Osteocyte (in vitro differentiated cells): ENCODE measurements around the gene PIP4K2A. TPM values are rescaled to one million over a fixed set of nuclear protein-coding genes. Genes with fewer than 3 reads are reported as not detected.

Source experiments
- DNase-seq: peaks from one replicate; pipeline ENCODE4 v3.0.0; 2021; ENCODE audit warnings: mixed read lengths; ENCODE audit not compliant: unreplicated experiment; ENCODE audit errors: extremely low spot score
- H3K27ac Mint-ChIP-seq: one replicate; pipeline ENCODE4 v1.8.0; 2021; ENCODE audit warnings: mild to moderate bottlenecking, mixed read lengths; ENCODE audit not compliant: unreplicated experiment
- H3K27me3 Mint-ChIP-seq: one replicate; pipeline ENCODE4 v1.8.0; 2021; ENCODE audit warnings: mixed read lengths; ENCODE audit not compliant: unreplicated experiment
- H3K36me3 Mint-ChIP-seq: one replicate; pipeline ENCODE4 v1.8.0; 2021; ENCODE audit warnings: mixed read lengths; ENCODE audit not compliant: unreplicated experiment
- H3K4me1 Mint-ChIP-seq: one replicate; pipeline ENCODE4 v1.8.0; 2021; ENCODE audit warnings: mixed read lengths; ENCODE audit not compliant: unreplicated experiment
- H3K4me3 Mint-ChIP-seq: one replicate; pipeline ENCODE4 v1.8.0; 2021; ENCODE audit warnings: mild to moderate bottlenecking, moderate library complexity, mixed read lengths; ENCODE audit not compliant: unreplicated experiment
- H3K9me3 Mint-ChIP-seq: one replicate; pipeline ENCODE4 v1.8.0; 2021; ENCODE audit warnings: mixed read lengths; ENCODE audit not compliant: unreplicated experiment
- CTCF ChIP-seq: fragments of 200-600 bp; sonication (generic); IDR thresholded peaks from 2 replicates; pipeline ENCODE4 v1.5.0; 2021; ENCODE audit warnings: antibody characterized with exemption, mild to moderate bottlenecking, moderate library complexity
- total RNA-seq: library from RNA; stranded (reverse); gene quantifications from 2 replicates; pipeline ENCODE4 v1.2.1, GENCODE V29; 2021

PIP4K2A gene
- total RNA-seq, 1 donor from 2014 or later = 41.1 TPM

GRCh38 chr10:22715290-22715625, 880 bp upstream of the PIP4K2A start:
- Mint-ChIP-seq H3K4me3 (peak overlapping the region; percentile 64), H3K36me3 (no peaks in the 10 kb centered on the region), H3K4me1 (peaks cover 24% of the 10 kb centered on the region), H3K27me3 (no peaks in the 10 kb centered on the region), H3K27ac (peak overlapping the region; percentile 33), H3K9me3 (no peaks in the 10 kb centered on the region)
- no peak for TF ChIP-seq CTCF
- DNase-seq = no peak

- no peak for TF ChIP-seq CTCF
- Mint-ChIP-seq H3K4me3 (peak overlapping the region; percentile 84), H3K27ac (peak overlapping the region; percentile 67), H3K36me3 (no peaks in the 10 kb centered on the region), H3K4me1 (peaks cover 29% of the 10 kb centered on the region), H3K9me3 (no peaks in the 10 kb centered on the region), H3K27me3 (no peaks in the 10 kb centered on the region)
- DNase-seq = no peak
Measured at GRCh38 chr10:22713853-22714478, 412 bp downstream of the PIP4K2A start.

- H3K27me3 Mint-ChIP-seq = no peaks in the 10 kb centered on the region
- H3K27ac Mint-ChIP-seq = peak overlapping the region; percentile 73
- H3K36me3 Mint-ChIP-seq = no peaks in the 10 kb centered on the region
- no peak for TF ChIP-seq CTCF
- DNase-seq = no peak
- peak overlapping the region; percentile 84 for H3K4me3 Mint-ChIP-seq
- H3K9me3 Mint-ChIP-seq = no peaks in the 10 kb centered on the region
- peaks cover 29% of the 10 kb centered on the region for H3K4me1 Mint-ChIP-seq
Measured at GRCh38 chr10:22712956-22713852, 1.2 kb downstream of the PIP4K2A start.

- Mint-ChIP-seq H3K27ac (peak overlapping the region; percentile 73), H3K36me3 (no peaks in the 10 kb centered on the region), H3K4me1 (peaks cover 29% of the 10 kb centered on the region), H3K9me3 (no peaks in the 10 kb centered on the region), H3K4me3 (peak overlapping the region; percentile 84), H3K27me3 (no peaks in the 10 kb centered on the region)
- no peak for DNase-seq
- no peak for TF ChIP-seq CTCF
Measured at GRCh38 chr10:22712211-22712955, 2.0 kb downstream of the PIP4K2A start.

GRCh38 chr10:22711373-22711772, 3.0 kb downstream of the PIP4K2A start:
- Mint-ChIP-seq H3K4me1 (peaks cover 29% of the 10 kb centered on the region), H3K4me3 (no peak overlapping the region), H3K9me3 (no peaks in the 10 kb centered on the region), H3K27me3 (no peaks in the 10 kb centered on the region), H3K27ac (no peak overlapping the region), H3K36me3 (no peaks in the 10 kb centered on the region)
- DNase-seq = no peak
- no peak for TF ChIP-seq CTCF
